HCT116 (cell line): ENCODE data around the gene P2RY14. TPM values are rescaled to one million over a fixed set of nuclear protein-coding genes. Genes with fewer than 3 reads are reported as not detected.

Source experiments
- ATAC-seq: fragments of 200-7000 bp; cut with Tn5 transposase; 2 replicates; pipeline ENCODE4 v1.9.1; 2020; ENCODE audit warnings: mild to moderate bottlenecking, moderate library complexity
- BruUV-seq: library from RNA; stranded (reverse); fragments of 400-500 nt; replicated peaks from 2 replicates; lab custom pipeline; 2021; lab: Mats Ljungman, UMichigan
- CTCF ChIA-PET: fragments of 300-600 bp; sonication (Branson Sonifier 250); formaldehyde crosslinking; loops from one replicate; lab custom pipeline; 2021; ENCODE audit warnings: antibody characterized with exemption; lab: Charles Lee
- POLR2A ChIA-PET: fragments of 300-600, 350-600 bp; sonication (Branson Sonifier 250); formaldehyde crosslinking; loops from one replicate; lab custom pipeline; 2021; ENCODE audit warnings: antibody characterized with exemption; lab: Charles Lee
- RAD21 ChIA-PET, 2 experiments: fragments of 300-600 bp; sonication (Branson Sonifier 250); formaldehyde crosslinking; loops; one replicate each; lab custom pipeline; 2023; ENCODE audit warnings: low total read pairs in 2 of 2; ENCODE audit not compliant: uncharacterized antibody in 2 of 2, unreplicated experiment in 2 of 2, low non-redundant PET in 1 of 2; lab: Charles Lee
- DNase-seq: peaks from one replicate; pipeline ENCODE4 v3.0.0-alpha.2; 2010; ENCODE audit warnings: low read depth, low spot score
- H2AFZ ChIP-seq: fragments of 200-600 bp; shearing (Covaris generic), sonication (generic); 2 replicates; pipeline ENCODE4 v1.6.1; 2017; ENCODE audit warnings: low read depth, mixed run types, mixed read lengths, antibody characterized with exemption, low read length; ENCODE audit not compliant: poor library complexity, severe bottlenecking
- H3K27ac ChIP-seq: 2 replicates; pipeline ENCODE4 v1.5.1; 2012; ENCODE audit warnings: low read depth, low read length
- H3K27me3 ChIP-seq: fragments of 200-600 bp; sonication (generic); 2 replicates; pipeline ENCODE4 v1.6.1; 2016; ENCODE audit warnings: mixed run types, low read length, mixed read lengths; ENCODE audit not compliant: insufficient read depth
- H3K36me3 ChIP-seq, 2 experiments: fragments of 200-500 bp in 1 of 2; fragments of 200-600 bp in 1 of 2; sonication (Bioruptor generic) in 1 of 2; sonication (generic) in 1 of 2; 2 replicates each; pipeline versions ENCODE4 v1.5.1 to v1.6.1; 2014 to 2016; ENCODE audit warnings: low read length in 2 of 2, inconsistent platforms in 1 of 2, mixed read lengths in 1 of 2, mixed run types in 1 of 2; ENCODE audit not compliant: insufficient read depth in 2 of 2, control insufficient read depth in 1 of 2
- H3K4me1 ChIP-seq, 2 experiments: fragments of 200-600 bp in 1 of 2; sonication (generic) in 1 of 2; 2 replicates each; pipeline versions ENCODE4 v1.5.1 to v1.6.1; 2012 to 2017; ENCODE audit warnings: low read length in 2 of 2, inconsistent platforms in 1 of 2, mild to moderate bottlenecking in 1 of 2, mixed read lengths in 1 of 2, mixed run types in 1 of 2, moderate library complexity in 1 of 2; ENCODE audit not compliant: insufficient read depth in 2 of 2, control insufficient read depth in 1 of 2
- H3K4me2 ChIP-seq: fragments of 200-600 bp; sonication (generic); 2 replicates; pipeline ENCODE4 v1.6.1; 2017; ENCODE audit warnings: mixed run types, low read length, mixed read lengths
- H3K4me3 ChIP-seq, 2 experiments: fragments of 200-600 bp in 1 of 2; sonication (generic) in 1 of 2; replicated peaks in 1 of 2; 2 replicates each; pipeline ENCODE4 v1.5.1; 2011 to 2016; ENCODE audit warnings: low read length in 2 of 2, control low read depth in 1 of 2, low read depth in 1 of 2, mild to moderate bottlenecking in 1 of 2, mixed read lengths in 1 of 2, mixed run types in 1 of 2
- H3K79me2 ChIP-seq: fragments of 200-600 bp; sonication (generic); 2 replicates; pipeline ENCODE4 v1.6.1; 2017; ENCODE audit warnings: mild to moderate bottlenecking, mixed run types, low read length, moderate library complexity, mixed read lengths; ENCODE audit not compliant: insufficient read depth
- H3K9ac ChIP-seq: fragments of 200-600 bp; sonication (generic); 2 replicates; pipeline ENCODE4 v1.6.1; 2016; ENCODE audit warnings: low read length, mixed read lengths
- H3K9me2 ChIP-seq: fragments of 200-600 bp; sonication (generic), shearing (Covaris generic); 2 replicates; pipeline ENCODE4 v1.6.1; 2017; ENCODE audit warnings: mixed run types, mild to moderate bottlenecking, moderate library complexity; ENCODE audit not compliant: insufficient read depth
- H3K9me3 ChIP-seq, 2 experiments: fragments of 200-500 bp in 1 of 2; fragments of 200-600 bp in 1 of 2; sonication (Bioruptor generic) in 1 of 2; sonication (generic) in 1 of 2; 2 replicates each; pipeline ENCODE4 v1.6.1; 2014 to 2017; ENCODE audit warnings: low read length in 2 of 2, mixed read lengths in 2 of 2, inconsistent platforms in 1 of 2, low read depth in 1 of 2, mild to moderate bottlenecking in 1 of 2, mixed run types in 1 of 2, moderate library complexity in 1 of 2; ENCODE audit not compliant: control insufficient read depth in 1 of 2, insufficient read depth in 1 of 2
- H4K20me1 ChIP-seq: fragments of 200-600 bp; sonication (generic), shearing (Covaris generic); 2 replicates; pipeline ENCODE4 v1.6.1; 2017; ENCODE audit warnings: mixed run types, mild to moderate bottlenecking, moderate library complexity; ENCODE audit not compliant: insufficient read depth
- EGR1 ChIP-seq: IDR thresholded peaks from 2 replicates; pipeline ENCODE4 v1.6.1; 2012; ENCODE audit warnings: low read depth
- EZH2phosphoT487 ChIP-seq: fragments of 200-600 bp; IDR thresholded peaks from 2 replicates; pipeline ENCODE4 v1.6.1; 2018; ENCODE audit warnings: antibody characterized with exemption, borderline replicate concordance
- JUND ChIP-seq: IDR thresholded peaks from 2 replicates; pipeline ENCODE4 v1.6.1; 2012
- MAX ChIP-seq: IDR thresholded peaks from 2 replicates; pipeline ENCODE4 v1.6.1; 2012
- POLR2A ChIP-seq: IDR thresholded peaks from 2 replicates; pipeline ENCODE4 v1.7.0; 2011; ENCODE audit warnings: borderline replicate concordance; ENCODE audit not compliant: insufficient read depth, insufficient read length; ENCODE audit errors: extremely low read depth
- POLR2AphosphoS5 ChIP-seq: IDR thresholded peaks from 2 replicates; pipeline ENCODE4 v1.6.1; 2011; ENCODE audit warnings: mild to moderate bottlenecking, low read depth, low read length, moderate library complexity
- SIN3A ChIP-seq: IDR thresholded peaks from 2 replicates; pipeline ENCODE4 v1.6.1; 2012; ENCODE audit warnings: low read depth
- SP1 ChIP-seq: IDR thresholded peaks from 2 replicates; pipeline ENCODE4 v1.6.1; 2012; ENCODE audit warnings: low read depth
- YY1 ChIP-seq: IDR thresholded peaks from 2 replicates; pipeline ENCODE4 v1.6.1; 2011; ENCODE audit warnings: low read length, low read depth, moderate library complexity, mild to moderate bottlenecking; ENCODE audit not compliant: insufficient replicate concordance; ENCODE audit errors: extremely low read depth
- ZBTB33 ChIP-seq: IDR thresholded peaks from 2 replicates; pipeline ENCODE4 v1.6.1; 2011; ENCODE audit warnings: mild to moderate bottlenecking, low read length, moderate library complexity; ENCODE audit not compliant: insufficient replicate concordance; ENCODE audit errors: extremely low read depth
- ZFX ChIP-seq: fragments of 450-650 bp; IDR thresholded peaks from 2 replicates; pipeline ENCODE4 v1.6.1; 2017
- ZNF274 ChIP-seq: fragments of 200-500 bp; sonication (Bioruptor generic); IDR thresholded peaks from 2 replicates; pipeline ENCODE4 v1.6.1; 2014; ENCODE audit warnings: mild to moderate bottlenecking, low read depth, low read length, inconsistent platforms
- intact Hi-C: fragments of 100-400 bp; cut with micrococcal nuclease; formaldehyde crosslinking; loops from 2 replicates; pipeline ENCODE4 v1.10.0; 2022
- total RNA-seq: library from RNA; stranded (reverse); gene quantifications from one replicate; pipeline ENCODE4 v1.2.1, GENCODE V29; 2021; ENCODE audit not compliant: unreplicated experiment

P2RY14 gene
- total RNA-seq, 1 experiment from 2014 or later = not detected

- BruUV-seq = no TSS peak
- DNase-seq = no peak
- no peak overlapping the region for H3K27ac ChIP-seq
- TF ChIP-seq SP1 = no peak
- TF ChIP-seq POLR2AphosphoS5 = no peak
- TF ChIP-seq EZH2phosphoT487 = no peak
- TF ChIP-seq ZNF274 = no peak
- TF ChIP-seq ZFX = no peak
- TF ChIP-seq EGR1 = no peak
- no peak for TF ChIP-seq JUND
- TF ChIP-seq SIN3A = no peak
- TF ChIP-seq POLR2A = no peak
- no peak for TF ChIP-seq YY1
- no peak for TF ChIP-seq ZBTB33
- no peak for TF ChIP-seq MAX
- H3K4me3 ChIP-seq = no peak overlapping the region
- CTCF ChIA-PET = no interaction called here
- intact Hi-C loops = no loop called here
- no peaks in the 10 kb centered on the region for H3K27me3 ChIP-seq
- H3K9ac ChIP-seq = no peak overlapping the region
- H3K79me2 ChIP-seq = no peaks in the 10 kb centered on the region
- H3K36me3 ChIP-seq = no peaks in the 10 kb centered on the region
- H2AFZ ChIP-seq = no peak overlapping the region
- H3K9me2 ChIP-seq = no peaks in the 10 kb centered on the region
- RAD21 ChIA-PET = no interaction called here
- no peak for ATAC-seq
- POLR2A ChIA-PET = no interaction called here
- no peaks in the 10 kb centered on the region for H3K9me3 ChIP-seq
- no peak overlapping the region for H3K4me2 ChIP-seq
- no peaks in the 10 kb centered on the region for H3K4me1 ChIP-seq
- H4K20me1 ChIP-seq = no peaks in the 10 kb centered on the region
Observed at GRCh38 chr3:151275091-151275490, 3.3 kb downstream of the P2RY14 start.
